ENCODE measurements around the gene LYRM4. TPM values are rescaled to one million over a fixed set of nuclear protein-coding genes. Genes with fewer than 3 reads are reported as not detected.

LYRM4 gene
- total and polyA plus RNA-seq, 9 of the 15 experiments (the other 6 are each of a cell fraction or from before 2014, with no cell fraction given): 24.2 to 69.4 (median 41.8) TPM

DNA sequence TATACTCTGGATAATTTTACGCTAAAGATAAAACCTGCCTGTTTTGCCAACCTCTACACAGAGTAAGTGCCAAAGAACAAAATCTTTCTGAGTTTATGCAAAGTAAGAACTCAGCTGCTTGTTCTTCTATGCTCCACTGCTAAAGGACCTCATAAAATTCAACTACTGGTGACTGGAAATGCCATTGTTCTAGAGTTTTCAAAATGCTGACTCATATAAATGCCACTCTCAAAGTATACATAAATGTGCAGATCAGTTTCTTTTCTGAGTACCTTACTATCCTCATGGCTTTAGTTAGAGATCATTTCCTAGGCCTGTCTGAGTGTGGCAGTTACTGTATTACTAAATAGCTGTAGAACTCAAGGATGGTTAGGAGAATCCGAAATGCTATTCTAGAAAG lies 45.6 kb downstream of the LYRM4 start:
- 94% methylated on average over 2 of the region's 2 CpGs for WGBS (ENCODE audit: insufficient coverage, low coverage, missing lambda C conversion rate)
- no TSS peak for BruUV-seq (replicated peaks)
- POLR2A ChIA-PET: interaction anchor here (0.6 to 1.3 kb wide), 4 partner anchors 9 to 72 kb away, joined by 3 read pairs; no protein-coding TSS in a partner anchor
- H3K79me2 ChIP-seq (ENCODE audit: control insufficient read depth, insufficient read depth, low read length): no peaks in the 10 kb centered on the region
- no peak overlapping the region for H3K4me2 ChIP-seq (ENCODE audit: insufficient read depth, low read length)
- DNase-seq (ENCODE audit: extremely low read depth in 1 of 4, low spot score in 3 of 4) (no peak), FAIRE-seq (no peak), ATAC-seq (no peak)
- H4K20me1 ChIP-seq (replicated peaks; ENCODE audit: control insufficient read depth, insufficient read depth, low read length): 0 out of 2 replicates have a peak, but pooled peaks cover 6% of the 10 kb centered on the region
- peaks cover 48% of the 10 kb centered on the region for H3K36me3 ChIP-seq (ENCODE audit: control insufficient read depth, insufficient read depth, low read length)
- H3K9me3 ChIP-seq (replicated peaks; ENCODE audit: control insufficient read depth, insufficient read depth, low read depth, low read length): no peaks in the 10 kb centered on the region
- H3K9ac ChIP-seq (ENCODE audit: insufficient read depth in 1 of 2, low read depth in 2 of 2, low read length in 2 of 2): no peak overlapping the region
- H3K27ac ChIP-seq (ENCODE audit: extremely low read depth, low read depth, low read length): no peak overlapping the region
- CTCF ChIA-PET (ENCODE audit: low intra/inter-chr PET ratio): interaction anchor here (0.6 to 2.8 kb wide), 6 partner anchors 46 to 187 kb away, joined by 3 to 25 read pairs (median 5); partner anchors contain the start of genes FARS2 and LYRM4
- H3K4me1 ChIP-seq (replicated peaks in 1 of 2; ENCODE audit: control insufficient read depth in 2 of 2, insufficient read depth in 2 of 2, low read length in 2 of 2): peaks cover 0 to 12% of the 10 kb centered on the region in 2 experiments; a peak in 3 of 5 replicates
- H3K9me1 ChIP-seq (ENCODE audit: control insufficient read depth, insufficient read depth, low read length): peaks cover 3% of the 10 kb centered on the region
- no peaks in the 10 kb centered on the region for H3K27me3 ChIP-seq (ENCODE audit: control insufficient read depth in 2 of 2, insufficient read depth in 2 of 2, low read length in 2 of 2)
- H2AFZ ChIP-seq (ENCODE audit: low read depth, low read length): no peak overlapping the region
- TF ChIP-seq MAFK (IDR thresholded peaks at IDR 0.05; ENCODE audit: low read length): peak; percentile 90
- no peak for TF ChIP-seq CBX5 (IDR thresholded peaks at IDR 0.05; ENCODE audit: borderline replicate concordance, low read depth)
- peak; percentile 92 for TF ChIP-seq MAFF (IDR thresholded peaks at IDR 0.05; ENCODE audit: low read length)
- TF ChIP-seq, protein P1, sequence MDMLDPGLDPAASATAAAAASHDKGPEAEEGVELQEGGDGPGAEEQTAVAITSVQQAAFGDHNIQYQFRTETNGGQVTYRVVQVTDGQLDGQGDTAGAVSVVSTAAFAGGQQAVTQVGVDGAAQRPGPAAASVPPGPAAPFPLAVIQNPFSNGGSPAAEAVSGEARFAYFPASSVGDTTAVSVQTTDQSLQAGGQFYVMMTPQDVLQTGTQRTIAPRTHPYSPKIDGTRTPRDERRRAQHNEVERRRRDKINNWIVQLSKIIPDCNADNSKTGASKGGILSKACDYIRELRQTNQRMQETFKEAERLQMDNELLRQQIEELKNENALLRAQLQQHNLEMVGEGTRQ (CRISPR knock-in tag; IDR thresholded peaks at IDR 0.05): no peak
- TF ChIP-seq C11orf30 (IDR thresholded peaks at IDR 0.05; ENCODE audit: low read depth): peak; percentile 93
- TF ChIP-seq, protein P2, sequence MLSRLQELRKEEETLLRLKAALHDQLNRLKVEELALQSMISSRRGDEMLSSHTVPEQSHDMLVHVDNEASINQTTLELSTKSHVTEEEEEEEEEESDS (CRISPR knock-in tag; IDR thresholded peaks at IDR 0.05): no peak
- TF ChIP-seq MTA3 (IDR thresholded peaks at IDR 0.05; ENCODE audit: borderline replicate concordance): no peak
- no peak for TF ChIP-seq ZNF174 (CRISPR knock-in tag; IDR thresholded peaks at IDR 0.05)
- no peak for TF ChIP-seq SRSF7 (optimal IDR thresholded peaks at IDR 0.05; ENCODE audit: low read depth, low read length)
- no peak for TF ChIP-seq HDAC2 (IDR thresholded peaks at IDR 0.05)
- peak; percentile 92 for TF ChIP-seq MAFG (tag; conservative IDR thresholded peaks at IDR 0.05)
- no peak for TF ChIP-seq MBD2 (IDR thresholded peaks at IDR 0.05; ENCODE audit: borderline replicate concordance, low read depth)
- TF ChIP-seq ZNF316 (IDR thresholded peaks at IDR 0.05): peak; percentile 97
- TF ChIP-seq SREBF1 (IDR thresholded peaks at IDR 0.05; ENCODE audit: borderline replicate concordance, low read depth, low read length): no peak
- TF ChIP-seq, protein P3, sequence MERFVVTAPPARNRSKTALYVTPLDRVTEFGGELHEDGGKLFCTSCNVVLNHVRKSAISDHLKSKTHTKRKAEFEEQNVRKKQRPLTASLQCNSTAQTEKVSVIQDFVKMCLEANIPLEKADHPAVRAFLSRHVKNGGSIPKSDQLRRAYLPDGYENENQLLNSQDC (CRISPR knock-in tag; IDR thresholded peaks at IDR 0.05): no peak
- peak; percentile 47 for TF ChIP-seq NFE2 (IDR thresholded peaks at IDR 0.05; ENCODE audit: low read depth)
- intact Hi-C loops (cut with micrococcal nuclease) (loop anchor here (1.0 to 5.0 kb wide), 5 partner anchors 72 to 183 kb away; no protein-coding TSS in a partner anchor), in situ Hi-C loops (cut with MboI) (no loop called here)
- no peak overlapping the region for H3K4me3 ChIP-seq

Data from K562 (cell line).